ENCODE measurements around the gene JMJD7. TPM values are rescaled to one million over a fixed set of nuclear protein-coding genes. Genes with fewer than 3 reads are reported as not detected.

The JMJD7 gene
- polyA plus RNA-seq, 4 donors: 6.8 to 11.4 (median 8.8) TPM

- Histone ChIP-seq H3K27me3 (ENCODE audit: control insufficient read depth in 3 of 3, insufficient read depth in 3 of 3, low read length in 3 of 3) (peaks cover 0 to 3% (median 0%) of the 10 kb centered on the region in 3 donors), H3K9me3 (ENCODE audit: control insufficient read depth in 2 of 2, insufficient read depth in 1 of 2, low read depth in 1 of 2, low read length in 1 of 2) (no peaks in the 10 kb centered on the region), H3K36me3 (ENCODE audit: control insufficient read depth in 3 of 3, insufficient read depth in 2 of 3, low read depth in 1 of 3, low read length in 3 of 3) (peaks cover 0 to 10% (median 0%) of the 10 kb centered on the region in 3 donors), H3K4me1 (ENCODE audit: control insufficient read depth in 3 of 3, insufficient read depth in 2 of 3, low read depth in 1 of 3, low read length in 2 of 3) (no peaks in the 10 kb centered on the region), H3K27ac (ENCODE audit: low read depth in 1 of 3, low read length in 2 of 3) (no peak overlapping the region), H3K4me3 (ENCODE audit: low read depth in 1 of 3, low read length in 3 of 3) (no peak overlapping the region)
- FAIRE-seq (no peak), DNase-seq (no peak)
- 83 to 89% (median 87%) methylated on average over 10 of the region's 10 CpGs for WGBS, 3 donors
These were observed 25.9 kb downstream of the JMJD7 start for GRCh38 chr15:41853831-41854230.

- 73 to 88% (median 76%) methylated on average over 9 of the region's 9 CpGs for WGBS, 3 donors
- no peaks in the 10 kb centered on the region for H3K4me1 ChIP-seq (ENCODE audit: control insufficient read depth in 3 of 3, insufficient read depth in 2 of 3, low read depth in 1 of 3, low read length in 2 of 3)
- peaks cover 0 to 3% (median 0%) of the 10 kb centered on the region in 3 donors for H3K27me3 ChIP-seq (ENCODE audit: control insufficient read depth in 3 of 3, insufficient read depth in 3 of 3, low read length in 3 of 3)
- no peaks in the 10 kb centered on the region for H3K9me3 ChIP-seq (ENCODE audit: control insufficient read depth in 2 of 2, insufficient read depth in 1 of 2, low read depth in 1 of 2, low read length in 1 of 2)
- H3K27ac ChIP-seq (ENCODE audit: low read depth in 1 of 3, low read length in 2 of 3): no peak overlapping the region
- peaks cover 0 to 5% (median 0%) of the 10 kb centered on the region in 3 donors for H3K36me3 ChIP-seq (ENCODE audit: control insufficient read depth in 3 of 3, insufficient read depth in 2 of 3, low read depth in 1 of 3, low read length in 3 of 3)
- no peak overlapping the region for H3K4me3 ChIP-seq (ENCODE audit: low read depth in 1 of 3, low read length in 3 of 3)
- no peak for FAIRE-seq
- DNase-seq: no peak
These were observed 26.6 kb downstream of the JMJD7 start for GRCh38 chr15:41854443-41854842.

- H3K27me3 ChIP-seq (ENCODE audit: control insufficient read depth in 3 of 3, insufficient read depth in 3 of 3, low read length in 3 of 3): peaks cover 0 to 3% (median 0%) of the 10 kb centered on the region in 3 donors
- H3K4me1 ChIP-seq (ENCODE audit: control insufficient read depth in 3 of 3, insufficient read depth in 2 of 3, low read depth in 1 of 3, low read length in 2 of 3): no peaks in the 10 kb centered on the region
- no peaks in the 10 kb centered on the region for H3K36me3 ChIP-seq (ENCODE audit: control insufficient read depth in 3 of 3, insufficient read depth in 2 of 3, low read depth in 1 of 3, low read length in 3 of 3)
- H3K27ac ChIP-seq (ENCODE audit: low read depth in 1 of 3, low read length in 2 of 3): no peak overlapping the region
- WGBS, 3 donors: 79 to 90% (median 89%) methylated on average over 25 to 30 of the region's 30 CpGs
- DNase-seq (no peak), FAIRE-seq (no peak)
- H3K4me3 ChIP-seq (ENCODE audit: low read depth in 1 of 3, low read length in 3 of 3): no peak overlapping the region
- no peaks in the 10 kb centered on the region for H3K9me3 ChIP-seq (ENCODE audit: control insufficient read depth in 2 of 2, insufficient read depth in 1 of 2, low read depth in 1 of 2, low read length in 1 of 2)
These were observed 27.5 kb downstream of the JMJD7 start for GRCh38 chr15:41855261-41855961.

- Histone ChIP-seq H3K36me3 (ENCODE audit: control insufficient read depth in 3 of 3, insufficient read depth in 2 of 3, low read depth in 1 of 3, low read length in 3 of 3) (no peaks in the 10 kb centered on the region), H3K4me1 (ENCODE audit: control insufficient read depth in 3 of 3, insufficient read depth in 2 of 3, low read depth in 1 of 3, low read length in 2 of 3) (no peaks in the 10 kb centered on the region), H3K27me3 (ENCODE audit: control insufficient read depth in 3 of 3, insufficient read depth in 3 of 3, low read length in 3 of 3) (no peaks in the 10 kb centered on the region), H3K9me3 (ENCODE audit: control insufficient read depth in 2 of 2, insufficient read depth in 1 of 2, low read depth in 1 of 2, low read length in 1 of 2) (no peaks in the 10 kb centered on the region), H3K27ac (ENCODE audit: low read depth in 1 of 3, low read length in 2 of 3) (no peak overlapping the region), H3K4me3 (ENCODE audit: low read depth in 1 of 3, low read length in 3 of 3) (no peak overlapping the region)
- 88 to 93% (median 91%) methylated on average over 17 of the region's 17 CpGs for whole genome bisulfite sequencing, 3 donors
- DNase-seq (no peak), FAIRE-seq (no peak)
These were observed 28.4 kb downstream of the JMJD7 start for GRCh38 chr15:41856262-41856661.

- H3K27ac ChIP-seq (ENCODE audit: low read depth in 1 of 3, low read length in 2 of 3): no peak overlapping the region
- WGBS, 3 donors: 92 to 95% (median 94%) methylated on average over 12 of the region's 12 CpGs
- no peaks in the 10 kb centered on the region for H3K36me3 ChIP-seq (ENCODE audit: control insufficient read depth in 3 of 3, insufficient read depth in 2 of 3, low read depth in 1 of 3, low read length in 3 of 3)
- FAIRE-seq (no peak), DNase-seq (no peak)
- no peaks in the 10 kb centered on the region for H3K27me3 ChIP-seq (ENCODE audit: control insufficient read depth in 3 of 3, insufficient read depth in 3 of 3, low read length in 3 of 3)
- no peaks in the 10 kb centered on the region for H3K4me1 ChIP-seq (ENCODE audit: control insufficient read depth in 3 of 3, insufficient read depth in 2 of 3, low read depth in 1 of 3, low read length in 2 of 3)
- H3K4me3 ChIP-seq (ENCODE audit: low read depth in 1 of 3, low read length in 3 of 3): no peak overlapping the region
- no peaks in the 10 kb centered on the region for H3K9me3 ChIP-seq (ENCODE audit: control insufficient read depth in 2 of 2, insufficient read depth in 1 of 2, low read depth in 1 of 2, low read length in 1 of 2)
These were observed 28.8 kb downstream of the JMJD7 start for GRCh38 chr15:41856716-41857115.

- FAIRE-seq: no peak
- Histone ChIP-seq H3K4me3 (ENCODE audit: low read depth in 1 of 3, low read length in 3 of 3) (no peak overlapping the region), H3K9me3 (ENCODE audit: control insufficient read depth in 2 of 2, insufficient read depth in 1 of 2, low read depth in 1 of 2, low read length in 1 of 2) (no peaks in the 10 kb centered on the region), H3K27ac (ENCODE audit: low read depth in 1 of 3, low read length in 2 of 3) (no peak overlapping the region), H3K36me3 (ENCODE audit: control insufficient read depth in 3 of 3, insufficient read depth in 2 of 3, low read depth in 1 of 3, low read length in 3 of 3) (no peaks in the 10 kb centered on the region), H3K27me3 (ENCODE audit: control insufficient read depth in 3 of 3, insufficient read depth in 3 of 3, low read length in 3 of 3) (no peaks in the 10 kb centered on the region), H3K4me1 (ENCODE audit: control insufficient read depth in 3 of 3, insufficient read depth in 2 of 3, low read depth in 1 of 3, low read length in 2 of 3) (no peaks in the 10 kb centered on the region)
- WGBS, 3 donors: 85 to 89% (median 87%) methylated on average over 9 of the region's 9 CpGs
- DNase-seq: no peak
These were observed 29.4 kb downstream of the JMJD7 start for GRCh38 chr15:41857316-41857715.

- no peak for FAIRE-seq
- Histone ChIP-seq H3K27me3 (ENCODE audit: control insufficient read depth in 3 of 3, insufficient read depth in 3 of 3, low read length in 3 of 3) (no peaks in the 10 kb centered on the region), H3K9me3 (ENCODE audit: control insufficient read depth in 2 of 2, insufficient read depth in 1 of 2, low read depth in 1 of 2, low read length in 1 of 2) (no peaks in the 10 kb centered on the region), H3K36me3 (ENCODE audit: control insufficient read depth in 3 of 3, insufficient read depth in 2 of 3, low read depth in 1 of 3, low read length in 3 of 3) (peaks cover 0 to under 1% (median 0%) of the 10 kb centered on the region in 3 donors), H3K4me1 (ENCODE audit: control insufficient read depth in 3 of 3, insufficient read depth in 2 of 3, low read depth in 1 of 3, low read length in 2 of 3) (no peaks in the 10 kb centered on the region), H3K4me3 (ENCODE audit: low read depth in 1 of 3, low read length in 3 of 3) (no peak overlapping the region), H3K27ac (ENCODE audit: low read depth in 1 of 3, low read length in 2 of 3) (no peak overlapping the region)
- no peak for DNase-seq
- WGBS, 3 donors: 91 to 92% (median 91%) methylated on average over 15 of the region's 15 CpGs
These were observed 30.9 kb downstream of the JMJD7 start for GRCh38 chr15:41858756-41859155.

- no peak for DNase-seq
- Histone ChIP-seq H3K4me3 (ENCODE audit: low read depth in 1 of 3, low read length in 3 of 3) (no peak overlapping the region), H3K27me3 (ENCODE audit: control insufficient read depth in 3 of 3, insufficient read depth in 3 of 3, low read length in 3 of 3) (no peaks in the 10 kb centered on the region), H3K36me3 (ENCODE audit: control insufficient read depth in 3 of 3, insufficient read depth in 2 of 3, low read depth in 1 of 3, low read length in 3 of 3) (peaks cover 0 to 3% (median 0%) of the 10 kb centered on the region in 3 donors), H3K4me1 (ENCODE audit: control insufficient read depth in 3 of 3, insufficient read depth in 2 of 3, low read depth in 1 of 3, low read length in 2 of 3) (no peaks in the 10 kb centered on the region), H3K27ac (ENCODE audit: low read depth in 1 of 3, low read length in 2 of 3) (no peak overlapping the region), H3K9me3 (ENCODE audit: control insufficient read depth in 2 of 2, insufficient read depth in 1 of 2, low read depth in 1 of 2, low read length in 1 of 2) (no peaks in the 10 kb centered on the region)
- whole genome bisulfite sequencing, 3 donors: 61 to 69% (median 63%) methylated on average over 15 of the region's 15 CpGs
- no peak for FAIRE-seq
These were observed 32.3 kb downstream of the JMJD7 start for GRCh38 chr15:41860049-41860828.
